HG03354 (cell line): ENCODE data around the gene ACADVL.
"Not testable (repeated sequence)": the region's sequence is repeated elsewhere in the genome, so short reads cannot be mapped to it uniquely, and the experiment has no call there.

Source experiments
- ATAC-seq: cut with Tn5 transposase; IDR thresholded peaks from one replicate; pipeline ENCODE4 v1.9.1; 2021; ENCODE audit warnings: mild to moderate bottlenecking; ENCODE audit not compliant: unreplicated experiment, poor library complexity, severe bottlenecking

Gene ACADVL

GRCh38 chr17:7232114-7232513 is 12.4 kb downstream of the ACADVL start:
- no peak for ATAC-seq

GRCh38 chr17:7233701-7234082 is 14.0 kb downstream of the ACADVL start:
- no peak for ATAC-seq

GRCh38 chr17:7234083-7234951 is 14.6 kb downstream of the ACADVL start, which contains the start of gene DVL2:
TSS of gene DVL2 (minus strand) at chr17:7234517. CDS start at chr17:7234262, 255 bp downstream.
- peak; percentile 59 for ATAC-seq

GRCh38 chr17:7235693-7236665 is 16.2 kb downstream of the ACADVL start:
- ATAC-seq, result no peak

GRCh38 chr17:7236808-7237207 is 17.1 kb downstream of the ACADVL start:
- ATAC-seq, result no peak

- no peak for ATAC-seq
These were observed 17.6 kb downstream of the ACADVL start for GRCh38 chr17:7237266-7237760.

GRCh38 chr17:7237761-7238419 is 18.2 kb downstream of the ACADVL start:
- no peak for ATAC-seq

- ATAC-seq, result no peak
These were observed 18.8 kb downstream of the ACADVL start for GRCh38 chr17:7238420-7239090.

- peak; percentile 56 for ATAC-seq
These were observed 19.6 kb downstream of the ACADVL start, which contains the start of gene PHF23 for GRCh38 chr17:7239091-7240027. TSS of gene PHF23 (minus strand) at chr17:7239457. CDS start at chr17:7239279, 178 bp downstream.

- no peak for ATAC-seq
These were observed 20.6 kb downstream of the ACADVL start for GRCh38 chr17:7240375-7240774.

- no peak for ATAC-seq
These were observed 21.5 kb downstream of the ACADVL start for GRCh38 chr17:7241090-7241733.

- peak; percentile 36 for ATAC-seq
These were observed 22.3 kb downstream of the ACADVL start, which contains the start of gene GABARAP for GRCh38 chr17:7241783-7242716. TSS of gene GABARAP (minus strand) at chr17:7242449. CDS start at chr17:7242330, 119 bp downstream.

- ATAC-seq, result peak; percentile 48
These were observed 23.1 kb downstream of the ACADVL start for GRCh38 chr17:7242717-7243452.

GRCh38 chr17:7243453-7243729 is 23.7 kb downstream of the ACADVL start:
- ATAC-seq, result no peak

GRCh38 chr17:7243838-7244237 is 24.1 kb downstream of the ACADVL start:
- ATAC-seq, result not testable (repeated sequence)

- ATAC-seq, result no peak
These were observed 27.0 kb downstream of the ACADVL start for GRCh38 chr17:7246779-7247178.
